NB4 (cell line): ENCODE measurements around the gene PPT2.

Experiments
- CTCF ChIP-seq: IDR thresholded peaks from one replicate; pipeline ENCODE4 v1.5.1; 2012; ENCODE audit warnings: low read depth, low read length
- MAX ChIP-seq: IDR thresholded peaks from 2 replicates; pipeline ENCODE4 v1.6.1; 2011; ENCODE audit warnings: low read depth, low read length
- POLR2A ChIP-seq: IDR thresholded peaks from 2 replicates; pipeline ENCODE4 v1.6.1; 2011; ENCODE audit warnings: mild to moderate bottlenecking; ENCODE audit not compliant: insufficient read length; ENCODE audit errors: extremely low read depth

GRCh38 chr6:32148289-32149091 lies 5.5 kb upstream of the PPT2 start:
- TF ChIP-seq CTCF: no peak
- TF ChIP-seq POLR2A: no peak
- no peak for TF ChIP-seq MAX
